Liver (tissue), 3 donors: ENCODE measurements around the gene MFSD11.

Experiments
- CTCF ChIP-seq: fragments of 150-350 bp; IDR thresholded peaks from 2 replicates; pipeline ENCODE4 v1.5.1; 2017; ENCODE audit warnings: improper control_type of control experiment, low read depth, low read length; ENCODE audit not compliant: missing input control
- EGR1 ChIP-seq, 2 donors: IDR thresholded peaks; 2 replicates each; pipeline ENCODE4 v1.6.1; 2016 to 2018; ENCODE audit warnings: antibody characterized with exemption in 2 of 2, low read depth in 2 of 2
- GABPA ChIP-seq, 2 donors: IDR thresholded peaks in 1 of 2; conservative IDR thresholded peaks in 1 of 2; 2 replicates each; pipeline ENCODE4 v1.6.1; 2016; ENCODE audit warnings: antibody characterized with exemption in 2 of 2, mild to moderate bottlenecking in 1 of 2, moderate library complexity in 1 of 2
- RAD21 ChIP-seq, 2 donors: IDR thresholded peaks; 2 replicates each; pipeline ENCODE4 v1.6.1; 2016; ENCODE audit warnings: antibody characterized with exemption in 2 of 2, mild to moderate bottlenecking in 2 of 2
- TAF1 ChIP-seq: conservative IDR thresholded peaks from 2 replicates; pipeline ENCODE4 v1.6.1; 2016; ENCODE audit warnings: antibody characterized with exemption, mild to moderate bottlenecking
- YY1 ChIP-seq: IDR thresholded peaks from 2 replicates; pipeline ENCODE4 v1.6.1; 2016; ENCODE audit warnings: antibody characterized with exemption, mild to moderate bottlenecking
- donor health status: healthy.
- donor health status: healthy.

GRCh38 chr17:76697702-76698465 is 40.0 kb upstream of the MFSD11 start:
- TF ChIP-seq GABPA (IDR thresholded peaks at IDR 0.05 in 1 of 2, conservative IDR thresholded peaks at IDR 0.05 in 1 of 2) (no peak), TAF1 (no peak), CTCF (no peak), EGR1 (IDR thresholded peaks at IDR 0.05; ENCODE audit: low read depth in 2 of 2) (no peak), YY1 (no peak), RAD21 (IDR thresholded peaks at IDR 0.05) (no peak)
